Trophoblast cell (in vitro differentiated cells and primary cell): ENCODE data around the gene OR10K2.

Experiments used
- DNase-seq, 2 donors: peaks; one replicate each; pipeline ENCODE4 v3.0.0-alpha.2; 2016
- H2AFZ ChIP-seq: 2 replicates; pipeline ENCODE4 v1.6.1; 2013; ENCODE audit warnings: low read length, moderate library complexity, mild to moderate bottlenecking; ENCODE audit not compliant: insufficient read depth, poor library complexity
- H2AK5ac ChIP-seq: 2 replicates; pipeline ENCODE4 v1.6.1; 2013; ENCODE audit warnings: mild to moderate bottlenecking, low read length
- H2BK120ac ChIP-seq: 2 replicates; pipeline ENCODE4 v1.6.1; 2013; ENCODE audit warnings: low read length, mild to moderate bottlenecking, moderate library complexity; ENCODE audit not compliant: insufficient read depth, poor library complexity
- H2BK12ac ChIP-seq: 2 replicates; pipeline ENCODE4 v1.6.1; 2013; ENCODE audit warnings: mild to moderate bottlenecking, low read length, moderate library complexity
- H2BK5ac ChIP-seq: 2 replicates; pipeline ENCODE4 v1.6.1; 2013; ENCODE audit warnings: low read length, low read depth, moderate library complexity, mild to moderate bottlenecking; ENCODE audit not compliant: poor library complexity
- H3K14ac ChIP-seq: 2 replicates; pipeline ENCODE4 v1.6.1; 2013; ENCODE audit warnings: mild to moderate bottlenecking, low read length
- H3K18ac ChIP-seq: 2 replicates; pipeline ENCODE4 v1.6.1; 2013; ENCODE audit warnings: mild to moderate bottlenecking, low read length
- H3K23ac ChIP-seq: 2 replicates; pipeline ENCODE4 v1.6.1; 2013; ENCODE audit warnings: low read length
- H3K27ac ChIP-seq: 2 replicates; pipeline ENCODE4 v1.5.1; 2013; ENCODE audit warnings: low read depth, mild to moderate bottlenecking, inconsistent platforms, low read length, moderate library complexity
- H3K27me3 ChIP-seq: 2 replicates; pipeline ENCODE4 v1.6.1; 2013; ENCODE audit warnings: inconsistent platforms, mild to moderate bottlenecking, low read length, moderate library complexity; ENCODE audit not compliant: insufficient read depth
- H3K36me3 ChIP-seq, 2 experiments: 1 replicate in 1 of 2; 2 replicates in 1 of 2; pipeline ENCODE4 v1.6.1; 2013; ENCODE audit warnings: low read length in 2 of 2, mild to moderate bottlenecking in 2 of 2, moderate library complexity in 1 of 2; ENCODE audit not compliant: insufficient read depth in 2 of 2, control insufficient read depth in 1 of 2
- H3K4ac ChIP-seq: 2 replicates; pipeline ENCODE4 v1.6.1; 2013; ENCODE audit warnings: low read depth, mild to moderate bottlenecking, low read length, moderate library complexity
- H3K4me1 ChIP-seq, 2 experiments: 1 replicate in 1 of 2; 2 replicates in 1 of 2; pipeline ENCODE4 v1.6.1; 2013; ENCODE audit warnings: low read length in 2 of 2, mild to moderate bottlenecking in 2 of 2, moderate library complexity in 1 of 2; ENCODE audit not compliant: insufficient read depth in 2 of 2, control insufficient read depth in 1 of 2
- H3K4me2 ChIP-seq: 2 replicates; pipeline ENCODE4 v1.6.1; 2013; ENCODE audit warnings: inconsistent platforms, mild to moderate bottlenecking, low read length, moderate library complexity
- H3K4me3 ChIP-seq: 2 replicates; pipeline ENCODE4 v1.5.1; 2013; ENCODE audit warnings: mild to moderate bottlenecking, low read depth, low read length, inconsistent platforms
- H3K79me1 ChIP-seq: one replicate; pipeline ENCODE4 v1.6.1; 2013; ENCODE audit warnings: low read length
- H3K79me2 ChIP-seq: 2 replicates; pipeline ENCODE4 v1.6.1; 2013; ENCODE audit warnings: low read length, mild to moderate bottlenecking; ENCODE audit not compliant: control insufficient read depth, insufficient read depth, poor library complexity
- H3K9ac ChIP-seq: 2 replicates; pipeline ENCODE4 v1.6.1; 2013; ENCODE audit warnings: mild to moderate bottlenecking, low read length
- H3K9me3 ChIP-seq: 2 replicates; pipeline ENCODE4 v1.6.1; 2013; ENCODE audit warnings: low read depth, mild to moderate bottlenecking, control low read depth, inconsistent platforms, low read length; ENCODE audit not compliant: insufficient read depth
- H4K12ac ChIP-seq: 2 replicates; pipeline ENCODE4 v1.6.1; 2013; ENCODE audit warnings: low read depth, mild to moderate bottlenecking, low read length, moderate library complexity
- H4K8ac ChIP-seq: 2 replicates; pipeline ENCODE4 v1.6.1; 2013; ENCODE audit warnings: low read depth, mild to moderate bottlenecking, low read length, moderate library complexity
- H4K91ac ChIP-seq: one replicate; pipeline ENCODE4 v1.6.1; 2013; ENCODE audit warnings: low read depth, mild to moderate bottlenecking, low read length, moderate library complexity
- WGBS: extraction: QIAGEN DNeasy Blood & Tissue Kit; methylation state at CpG from one replicate; pipeline ENCODE4 v1.1.7; 2013; ENCODE audit warnings: missing lambda C conversion rate; ENCODE audit not compliant: insufficient read length, insufficient coverage; ENCODE audit errors: extremely low coverage; 5-methylcytosine and 5-hydroxymethylcytosine counted together

OR10K2 gene

DNA sequence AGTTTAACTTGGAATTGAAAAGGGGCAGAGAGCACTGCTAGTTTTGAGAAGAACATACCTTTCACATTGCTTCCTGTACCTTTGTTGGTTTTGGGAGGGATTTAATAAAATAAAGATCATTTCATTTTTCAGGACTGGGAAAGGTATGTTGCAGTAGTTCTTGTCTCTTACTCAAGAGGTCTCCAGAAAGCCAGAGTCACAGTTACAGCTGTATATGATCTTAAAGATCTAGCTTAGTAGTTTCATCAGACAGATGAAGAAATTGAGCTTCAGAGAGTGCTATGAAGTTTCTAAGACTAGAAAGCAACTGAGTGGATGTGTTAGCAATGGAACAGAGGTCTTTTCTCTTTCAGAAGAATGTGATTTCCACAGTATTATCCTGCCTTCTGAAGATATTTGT lies 1.0 kb downstream of the OR10K2 start:
- Histone ChIP-seq H3K14ac (no peak overlapping the region), H3K4ac (no peak overlapping the region), H3K23ac (no peak overlapping the region), H2BK12ac (no peak overlapping the region), H3K27ac (no peak overlapping the region), H3K9ac (no peak overlapping the region), H4K12ac (no peak overlapping the region), H3K4me1 (no peaks in the 10 kb centered on the region), H3K36me3 (no peaks in the 10 kb centered on the region), H3K18ac (no peak overlapping the region), H2BK120ac (no peak overlapping the region), H3K79me2 (no peaks in the 10 kb centered on the region), H3K4me3 (no peak overlapping the region), H3K27me3 (no peaks in the 10 kb centered on the region), H3K79me1 (no peaks in the 10 kb centered on the region), H4K91ac (no peak overlapping the region), H2BK5ac (no peak overlapping the region), H3K9me3 (no peaks in the 10 kb centered on the region), H3K4me2 (no peak overlapping the region), H2AK5ac (no peak overlapping the region), H2AFZ (no peak overlapping the region), H4K8ac (no peak overlapping the region)
- no peak for DNase-seq

- H3K4me1 ChIP-seq = no peaks in the 10 kb centered on the region
Observed at GRCh38 chr1:158422212-158422611, 3.8 kb downstream of the OR10K2 start.

GRCh38 chr1:158417586-158417985 lies 8.5 kb downstream of the OR10K2 start:
- no peak overlapping the region for H3K14ac ChIP-seq
- no peak overlapping the region for H3K27ac ChIP-seq
- no peak overlapping the region for H2BK12ac ChIP-seq
- no peak overlapping the region for H2BK5ac ChIP-seq
- H3K9me3 ChIP-seq = no peaks in the 10 kb centered on the region
- H3K27me3 ChIP-seq = no peaks in the 10 kb centered on the region
- H3K23ac ChIP-seq = no peak overlapping the region
- H3K79me2 ChIP-seq = no peaks in the 10 kb centered on the region
- DNase-seq = no peak
- H3K79me1 ChIP-seq = no peaks in the 10 kb centered on the region
- no peaks in the 10 kb centered on the region for H3K36me3 ChIP-seq
- H3K18ac ChIP-seq = no peak overlapping the region
- H3K9ac ChIP-seq = no peak overlapping the region
- H4K91ac ChIP-seq = no peak overlapping the region
- no peak overlapping the region for H3K4me2 ChIP-seq
- H3K4ac ChIP-seq = no peak overlapping the region
- no peak overlapping the region for H2AFZ ChIP-seq
- no peak overlapping the region for H2AK5ac ChIP-seq
- no peak overlapping the region for H3K4me3 ChIP-seq
- no peak overlapping the region for H4K12ac ChIP-seq
- no peak overlapping the region for H4K8ac ChIP-seq
- no peak overlapping the region for H2BK120ac ChIP-seq
- no peaks in the 10 kb centered on the region for H3K4me1 ChIP-seq

More at GRCh38 chr1:158422212-158422611, 3.8 kb downstream of the OR10K2 start:
- Histone ChIP-seq H2BK12ac (no peak overlapping the region), H3K27me3 (no peaks in the 10 kb centered on the region), H4K12ac (no peak overlapping the region), H3K4me2 (no peak overlapping the region), H3K14ac (no peak overlapping the region), H3K23ac (no peak overlapping the region), H2BK120ac (no peak overlapping the region), H3K79me2 (no peaks in the 10 kb centered on the region), H3K4ac (no peak overlapping the region), H2AFZ (no peak overlapping the region), H4K8ac (no peak overlapping the region), H3K79me1 (no peaks in the 10 kb centered on the region), H3K36me3 (no peaks in the 10 kb centered on the region), H2AK5ac (no peak overlapping the region), H3K9me3 (no peaks in the 10 kb centered on the region), H3K27ac (no peak overlapping the region), H3K9ac (no peak overlapping the region), H3K4me3 (no peak overlapping the region), H3K18ac (no peak overlapping the region), H4K91ac (no peak overlapping the region), H2BK5ac (no peak overlapping the region)
- no peak for DNase-seq

GRCh38 chr1:158414651-158415345 lies 11.2 kb downstream of the OR10K2 start:
- WGBS = no CpG with 5 or more reads among the region's 4 CpGs
- no peak overlapping the region for H4K12ac ChIP-seq
- H3K18ac ChIP-seq = no peak overlapping the region

More at GRCh38 chr1:158414651-158415345, 11.2 kb downstream of the OR10K2 start:
- Histone ChIP-seq H3K9me3 (no peaks in the 10 kb centered on the region), H3K4me2 (no peak overlapping the region), H4K8ac (no peak overlapping the region), H3K14ac (no peak overlapping the region), H3K27ac (no peak overlapping the region), H3K27me3 (no peaks in the 10 kb centered on the region), H2AFZ (no peak overlapping the region), H3K9ac (no peak overlapping the region), H3K23ac (no peak overlapping the region), H3K4me1 (no peaks in the 10 kb centered on the region), H3K36me3 (no peaks in the 10 kb centered on the region), H3K79me1 (no peaks in the 10 kb centered on the region), H2BK12ac (no peak overlapping the region), H2AK5ac (no peak overlapping the region), H4K91ac (no peak overlapping the region), H3K4ac (no peak overlapping the region), H2BK5ac (no peak overlapping the region), H3K4me3 (no peak overlapping the region), H2BK120ac (no peak overlapping the region), H3K79me2 (no peaks in the 10 kb centered on the region)
- no peak for DNase-seq
